ENCODE measurements around the gene ACCSL. TPM values are rescaled to one million over a fixed set of nuclear protein-coding genes. Genes with fewer than 3 reads are reported as not detected.

The ACCSL gene
- total and polyA plus RNA-seq, 7 donors, result 0.01 TPM; not detected in 6

- no peaks in the 10 kb centered on the region for H3K4me1 ChIP-seq
- H3K27me3 ChIP-seq (ENCODE audit: insufficient read depth in 3 of 3, low read length in 2 of 3), result no peaks in the 10 kb centered on the region
- WGBS, 3 donors, result 95 to 100% (median 95%) methylated on average over 1 of the region's 1 CpG
- no peak overlapping the region for H3K27ac ChIP-seq
- H3K36me3 ChIP-seq (ENCODE audit: insufficient read depth in 1 of 2, low read depth in 1 of 2), result no peaks in the 10 kb centered on the region
- ATAC-seq (no peak), DNase-seq (no peak)
- no peak for TF ChIP-seq CTCF (IDR thresholded peaks at IDR 0.05)
- H3K9me3 ChIP-seq, result peaks cover 11% of the 10 kb centered on the region
- H3K4me3 ChIP-seq, result no peak overlapping the region
- intact Hi-C loops (cut with DNase I), result no loop called here
Observed at GRCh38 chr11:44024977-44025376, 22.8 kb upstream of the ACCSL start.

GRCh38 chr11:44025727-44026126 is 22.1 kb upstream of the ACCSL start:
- Histone ChIP-seq H3K36me3 (ENCODE audit: insufficient read depth in 1 of 2, low read depth in 1 of 2) (no peaks in the 10 kb centered on the region), H3K27ac (no peak overlapping the region), H3K9me3 (peaks cover 11% of the 10 kb centered on the region), H3K4me3 (no peak overlapping the region), H3K27me3 (ENCODE audit: insufficient read depth in 3 of 3, low read length in 2 of 3) (no peaks in the 10 kb centered on the region), H3K4me1 (no peaks in the 10 kb centered on the region)
- intact Hi-C loops (cut with DNase I), result no loop called here
- ATAC-seq, result no peak
- TF ChIP-seq CTCF (IDR thresholded peaks at IDR 0.05), result no peak
- DNase-seq, result no peak

- no peaks in the 10 kb centered on the region for H3K27me3 ChIP-seq (ENCODE audit: insufficient read depth in 3 of 3, low read length in 2 of 3)
- H3K4me1 ChIP-seq, result peaks cover 8% of the 10 kb centered on the region
- H3K27ac ChIP-seq, result no peak overlapping the region
- no peak overlapping the region for H3K4me3 ChIP-seq
- TF ChIP-seq CTCF (IDR thresholded peaks at IDR 0.05), result no peak
- no peaks in the 10 kb centered on the region for H3K9me3 ChIP-seq
- intact Hi-C loops (cut with DNase I), result no loop called here
- H3K36me3 ChIP-seq (ENCODE audit: insufficient read depth in 1 of 2, low read depth in 1 of 2), result no peaks in the 10 kb centered on the region
- 92 to 100% (median 97%) methylated on average over 1 of the region's 1 CpG for WGBS, 3 donors
- DNase-seq, result no peak
- ATAC-seq, result no peak
Observed at GRCh38 chr11:44028401-44028800, 19.4 kb upstream of the ACCSL start.

GRCh38 chr11:44028816-44029506 is 18.8 kb upstream of the ACCSL start:
- 89 to 93% (median 92%) methylated on average over 3 of the region's 3 CpGs for WGBS, 3 donors
- Histone ChIP-seq H3K27ac (no peak overlapping the region), H3K4me1 (peaks cover 8% of the 10 kb centered on the region), H3K36me3 (ENCODE audit: insufficient read depth in 1 of 2, low read depth in 1 of 2) (no peaks in the 10 kb centered on the region), H3K9me3 (no peaks in the 10 kb centered on the region), H3K27me3 (ENCODE audit: insufficient read depth in 3 of 3, low read length in 2 of 3) (no peaks in the 10 kb centered on the region), H3K4me3 (no peak overlapping the region)
- TF ChIP-seq CTCF (IDR thresholded peaks at IDR 0.05), result no peak
- intact Hi-C loops (cut with DNase I), result no loop called here
- ATAC-seq (no peak), DNase-seq (no peak)

- no peak for TF ChIP-seq CTCF (IDR thresholded peaks at IDR 0.05)
- no peaks in the 10 kb centered on the region for H3K9me3 ChIP-seq
- no peaks in the 10 kb centered on the region for H3K36me3 ChIP-seq (ENCODE audit: insufficient read depth in 1 of 2, low read depth in 1 of 2)
- no peak overlapping the region for H3K4me3 ChIP-seq
- intact Hi-C loops (cut with DNase I), result no loop called here
- no peak for DNase-seq
- 96 to 100% (median 100%) methylated on average over 1 of the region's 1 CpG for WGBS, 3 donors
- no peak for ATAC-seq
- no peaks in the 10 kb centered on the region for H3K27me3 ChIP-seq (ENCODE audit: insufficient read depth in 3 of 3, low read length in 2 of 3)
- no peak overlapping the region for H3K27ac ChIP-seq
- peaks cover 8% of the 10 kb centered on the region for H3K4me1 ChIP-seq
Observed at GRCh38 chr11:44029507-44029845, 18.3 kb upstream of the ACCSL start.

Measured in psoas muscle (tissue), 8 donors.